H1 (cell line): ENCODE data around the gene IFIT1. TPM values are rescaled to one million over a fixed set of nuclear protein-coding genes. Genes with fewer than 3 reads are reported as not detected.
A peak's percentile ranks its signal among the peaks of the same experiment; 100 is the strongest.

Experiments
- CTCF ChIA-PET: fragments of 300-600 bp; sonication (Branson Sonifier 250); formaldehyde crosslinking; loops from one replicate; lab custom pipeline; 2021; ENCODE audit not compliant: partially characterized antibody; lab: Charles Lee
- POLR2A ChIA-PET: fragments of 300-600 bp; sonication (Branson Sonifier 250); formaldehyde crosslinking; loops from one replicate; lab custom pipeline; 2021; ENCODE audit warnings: inconsistent platforms; ENCODE audit not compliant: partially characterized antibody; lab: Charles Lee
- DNase-seq, 2 experiments: peaks; one replicate each; pipeline versions ENCODE4 v3.0.0 to v3.0.0-alpha.2; 2010 to 2022; ENCODE audit warnings: low spot score in 2 of 2, low read depth in 1 of 2, mixed read lengths in 1 of 2
- FAIRE-seq: peaks from 2 replicates; lab custom pipeline; 2011; peaks lifted over from hg19 to GRCh38; lab: Jason Lieb, UNC
- H2AFZ ChIP-seq: 2 replicates; pipeline ENCODE4 v1.8.1; 2012; ENCODE audit warnings: low read length, inconsistent platforms
- H2AK5ac ChIP-seq: 2 replicates; pipeline ENCODE4 v1.6.1; 2013; ENCODE audit warnings: low read depth, low read length
- H2BK120ac ChIP-seq: replicated peaks from 2 replicates; pipeline ENCODE3; 2013; ENCODE audit warnings: low read depth, low read length, inconsistent platforms
- H2BK12ac ChIP-seq: 2 replicates; pipeline ENCODE4 v1.6.1; 2013; ENCODE audit warnings: low read depth, low read length
- H2BK15ac ChIP-seq: 2 replicates; pipeline ENCODE4 v1.6.1; 2013; ENCODE audit warnings: low read length
- H2BK20ac ChIP-seq: 2 replicates; pipeline ENCODE4 v1.6.1; 2013; ENCODE audit warnings: low read length
- H2BK5ac ChIP-seq: 2 replicates; pipeline ENCODE4 v1.6.1; 2013; ENCODE audit warnings: low read depth, low read length
- H3K14ac ChIP-seq: 2 replicates; pipeline ENCODE4 v1.6.1; 2013; ENCODE audit warnings: inconsistent platforms; ENCODE audit not compliant: insufficient read length
- H3K18ac ChIP-seq: 2 replicates; pipeline ENCODE4 v1.6.1; 2013; ENCODE audit warnings: low read length; ENCODE audit errors: extremely low read depth
- H3K23ac ChIP-seq: 2 replicates; pipeline ENCODE4 v1.6.1; 2013; ENCODE audit warnings: inconsistent platforms; ENCODE audit not compliant: insufficient read length
- H3K23me2 ChIP-seq: 2 replicates; pipeline ENCODE4 v1.6.1; 2013; ENCODE audit warnings: low read depth, low read length
- H3K27ac ChIP-seq: 2 replicates; pipeline ENCODE4 v1.6.1; 2011; ENCODE audit warnings: low read depth, low read length, inconsistent platforms
- H3K27me3 ChIP-seq, 4 experiments: replicated peaks in 1 of 4; 1 replicate in 1 of 4; 2 replicates in 3 of 4; pipeline versions ENCODE4 v1.6.1 to v1.8.1; 2011 to 2013; ENCODE audit warnings: low read length in 3 of 4, mild to moderate bottlenecking in 3 of 4, inconsistent platforms in 2 of 4, mixed read lengths in 2 of 4, moderate library complexity in 1 of 4; ENCODE audit not compliant: control insufficient read depth in 3 of 4, insufficient read depth in 3 of 4; ENCODE audit errors: extremely low read depth in 1 of 4
- H3K36me3 ChIP-seq, 4 experiments: 2 replicates each; pipeline versions ENCODE4 v1.6.1 to v1.8.1; 2011 to 2013; ENCODE audit warnings: mild to moderate bottlenecking in 4 of 4, low read length in 3 of 4, moderate library complexity in 2 of 4, control low read depth in 1 of 4, inconsistent platforms in 1 of 4; ENCODE audit not compliant: insufficient read depth in 4 of 4, control insufficient read depth in 2 of 4
- H3K4ac ChIP-seq: replicated peaks from 2 replicates; pipeline ENCODE3; 2013; ENCODE audit warnings: low read length, low read depth, mixed read lengths, inconsistent platforms; ENCODE audit not compliant: insufficient read length
- H3K4me1 ChIP-seq, 4 experiments: replicated peaks in 1 of 4; 1 replicate in 1 of 4; 2 replicates in 3 of 4; pipeline versions ENCODE4 v1.6.1 to v1.8.1; 2011 to 2013; ENCODE audit warnings: low read length in 3 of 4, inconsistent platforms in 2 of 4, mixed read lengths in 1 of 4; ENCODE audit not compliant: insufficient read depth in 4 of 4, control insufficient read depth in 3 of 4
- H3K4me2 ChIP-seq, 2 experiments: 2 replicates each; pipeline versions ENCODE4 v1.6.1 to v1.8.1; 2011 to 2013; ENCODE audit warnings: low read depth in 2 of 2, low read length in 2 of 2, control low read depth in 1 of 2, inconsistent platforms in 1 of 2, mild to moderate bottlenecking in 1 of 2; ENCODE audit not compliant: insufficient read depth in 1 of 2
- H3K4me3 ChIP-seq, 4 experiments: fragments of 200-600, 300-600 bp in 1 of 4; sonication (generic), shearing (Covaris generic), sonication (Bioruptor Twin) in 1 of 4; 2 replicates each; pipeline versions ENCODE4 v1.5.1 to v1.8.1; 2011 to 2016; ENCODE audit warnings: low read length in 4 of 4, low read depth in 3 of 4, control low read depth in 2 of 4, inconsistent platforms in 2 of 4, mild to moderate bottlenecking in 2 of 4, mixed read lengths in 1 of 4, moderate library complexity in 1 of 4; ENCODE audit not compliant: insufficient read depth in 2 of 4; ENCODE audit errors: extremely low read depth in 1 of 4
- H3K56ac ChIP-seq: replicated peaks from 2 replicates; pipeline ENCODE3; 2013; ENCODE audit warnings: low read depth, mild to moderate bottlenecking, mixed read lengths, low read length, inconsistent platforms; ENCODE audit not compliant: insufficient read length
- H3K79me1 ChIP-seq: 2 replicates; pipeline ENCODE4 v1.6.1; 2013; ENCODE audit warnings: low read depth, low read length, control low read depth
- H3K79me2 ChIP-seq, 2 experiments: 2 replicates each; pipeline versions ENCODE4 v1.6.1 to v1.8.1; 2012 to 2013; ENCODE audit warnings: low read length in 2 of 2, mild to moderate bottlenecking in 2 of 2, inconsistent platforms in 1 of 2; ENCODE audit not compliant: insufficient read depth in 2 of 2, control insufficient read depth in 1 of 2
- H3K9ac ChIP-seq, 4 experiments: replicated peaks in 1 of 4; 1 replicate in 1 of 4; 2 replicates in 3 of 4; pipeline versions ENCODE4 v1.6.1 to v1.8.1; 2011 to 2013; ENCODE audit warnings: low read depth in 3 of 4, low read length in 3 of 4, control low read depth in 2 of 4, mild to moderate bottlenecking in 2 of 4, moderate library complexity in 2 of 4, inconsistent platforms in 1 of 4; ENCODE audit errors: extremely low read depth in 1 of 4
- H3K9me3 ChIP-seq, 2 experiments: 2 replicates each; pipeline versions ENCODE4 v1.6.1 to v1.8.1; 2012 to 2013; ENCODE audit warnings: mild to moderate bottlenecking in 2 of 2, moderate library complexity in 2 of 2, control low read depth in 1 of 2, inconsistent platforms in 1 of 2, low read depth in 1 of 2, low read length in 1 of 2, mixed read lengths in 1 of 2; ENCODE audit not compliant: insufficient read depth in 2 of 2
- H4K20me1 ChIP-seq, 2 experiments: replicated peaks in 1 of 2; 2 replicates each; pipeline versions ENCODE3 to v1.8.1; 2011 to 2013; ENCODE audit warnings: inconsistent platforms in 2 of 2, low read length in 2 of 2, mild to moderate bottlenecking in 1 of 2; ENCODE audit not compliant: insufficient read depth in 2 of 2, control insufficient read depth in 1 of 2
- H4K5ac ChIP-seq: 2 replicates; pipeline ENCODE4 v1.6.1; 2013; ENCODE audit warnings: low read length, low read depth, mixed read lengths, inconsistent platforms; ENCODE audit not compliant: insufficient read length
- H4K8ac ChIP-seq: 2 replicates; pipeline ENCODE4 v1.8.0; 2013; ENCODE audit warnings: mild to moderate bottlenecking, moderate library complexity, low read length, inconsistent platforms; ENCODE audit not compliant: insufficient read depth; ENCODE audit errors: extremely low read depth
- H4K91ac ChIP-seq: replicated peaks from 2 replicates; pipeline ENCODE3; 2013; ENCODE audit warnings: low read length, mixed read lengths, inconsistent platforms; ENCODE audit not compliant: insufficient read length
- ASH2L ChIP-seq: fragments of 200-600, 300-600 bp; sonication (generic); IDR thresholded peaks from one replicate; pipeline ENCODE4 v1.7.1; 2017; ENCODE audit warnings: low read length
- E2F6 ChIP-seq: IDR thresholded peaks from 2 replicates; pipeline ENCODE4 v1.6.1; 2012; ENCODE audit warnings: inconsistent platforms
- JUN ChIP-seq: IDR thresholded peaks from 2 replicates; pipeline ENCODE4 v1.6.1; 2011; ENCODE audit warnings: low read depth, mild to moderate bottlenecking, improper control_type of control experiment, low read length
- JUND ChIP-seq: IDR thresholded peaks from 2 replicates; pipeline ENCODE4 v1.6.1; 2011; ENCODE audit warnings: mild to moderate bottlenecking, improper control_type of control experiment, low read length
- NANOG ChIP-seq: IDR thresholded peaks from 2 replicates; pipeline ENCODE4 v1.6.1; 2011; ENCODE audit warnings: low read length, low read depth, mild to moderate bottlenecking, inconsistent platforms; ENCODE audit not compliant: insufficient read depth, poor library complexity, severe bottlenecking
- POLR2A ChIP-seq, 2 experiments: IDR thresholded peaks; 1 replicate in 1 of 2; 2 replicates in 1 of 2; pipeline ENCODE4 v1.6.1; 2011; ENCODE audit warnings: low read depth in 2 of 2, low read length in 2 of 2, mild to moderate bottlenecking in 2 of 2; ENCODE audit errors: control extremely low read depth in 1 of 2
- WGBS, 2 experiments: shearing (Covaris generic) in 1 of 2; methylation state at CpG; one replicate each; pipeline versions ENCODE4 v1.1.6 to v1.1.7; 2013 to 2015; ENCODE audit warnings: low lambda C conversion rate in 2 of 2, mixed read lengths in 2 of 2, inconsistent platforms in 1 of 2, low coverage in 1 of 2, missing lambda C conversion rate in 1 of 2; ENCODE audit not compliant: insufficient replicate concordance in 2 of 2, insufficient coverage in 1 of 2, insufficient read length in 1 of 2; ENCODE audit errors: extremely low coverage in 1 of 2, missing lambda C conversion rate in 1 of 2; 5-methylcytosine and 5-hydroxymethylcytosine counted together
- polyA plus RNA-seq, 7 experiments: library from polyadenylated mRNA; depleted of rRNA in 3 of 7; stranded (reverse) in 5 of 7; unstranded in 2 of 7; fragments of >200 nt in 5 of 7; fragments of 200-250 nt in 2 of 7; gene quantifications; 1 replicate in 5 of 7; 2 replicates in 1 of 7; 4 replicates in 1 of 7; pipeline versions ENCODE4 v1.2.1 to v1.2.3, GENCODE V29; 2011 to 2013; ENCODE audit warnings: missing spikeins in 2 of 7, mixed read lengths in 2 of 7
- total RNA-seq: library from RNA; stranded (reverse); fragmentation: NEBNext Ultra II Directional; extraction: Animal tissue kit (Norgen Biotek cat#: 25700); gene quantifications from 2 replicates; pipeline ENCODE4 v1.2.1, GENCODE V29; 2021

IFIT1 gene
- total and polyA plus RNA-seq, 2 of the 8 experiments (the other 6 are each of a cell fraction or from before 2014, with no cell fraction given) = 0.94 to 1.5 TPM

DNA sequence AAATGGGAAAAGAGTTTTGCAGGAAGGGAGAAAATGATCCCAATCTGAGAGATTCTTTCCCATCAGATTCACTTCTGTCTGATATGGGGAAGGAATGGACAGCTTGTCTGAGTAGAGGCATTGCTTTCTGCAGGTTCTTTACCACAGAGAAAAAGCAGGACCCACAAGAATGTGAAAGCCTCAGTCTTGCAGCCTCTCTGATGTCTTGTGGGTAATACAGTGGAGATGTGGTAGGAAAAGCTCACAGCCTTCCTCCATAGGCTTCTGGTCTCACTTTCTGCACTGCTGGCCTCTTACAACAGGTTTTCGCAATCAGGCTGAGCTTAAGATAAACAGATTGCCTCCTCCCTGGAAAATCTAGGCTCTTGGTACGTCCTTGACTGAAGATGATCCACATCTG, 551 bp downstream of the IFIT1 start:
- Histone ChIP-seq H4K91ac (no peak overlapping the region), H4K5ac (no peak overlapping the region), H2AFZ (peak overlapping the region; percentile 19; the same call in 1 of the 2 replicates), H2BK20ac (no peak overlapping the region), H2AK5ac (no peak overlapping the region), H2BK5ac (no peak overlapping the region), H3K9me3 (no peaks in the 10 kb centered on the region), H3K36me3 (no peaks in the 10 kb centered on the region), H2BK12ac (peak overlapping the region; percentile 61; the same call in 1 of the 2 replicates), H3K79me2 (no peaks in the 10 kb centered on the region), H4K8ac (no peak overlapping the region), H3K4me1 (peaks cover 0 to 5% (median 3%) of the 10 kb centered on the region in 4 experiments; a peak in 2 of 7 replicates), H2BK120ac (no peak overlapping the region), H3K4me2 (peak overlapping the region; percentile 64 to 86; a peak in 2 of 4 replicates), H3K9ac (no peak overlapping the region), H3K18ac (no peak overlapping the region; the same call in 1 of the 2 replicates), H4K20me1 (no peaks in the 10 kb centered on the region), H3K27ac (no peak overlapping the region), H3K4ac (no peak overlapping the region), H3K79me1 (no peaks in the 10 kb centered on the region), H3K27me3 (no peaks in the 10 kb centered on the region), H3K14ac (no peak overlapping the region), H3K4me3 (peak overlapping the region in 1 of 4 experiments; percentile 56; a peak in 2 of 8 replicates), H3K23me2 (no peaks in the 10 kb centered on the region; the same call in 1 of the 2 replicates), H3K23ac (no peak overlapping the region), H2BK15ac (no peak overlapping the region), H3K56ac (no peak overlapping the region)
- TF ChIP-seq NANOG = no peak
- TF ChIP-seq ASH2L = no peak
- TF ChIP-seq JUND = no peak
- no peak for TF ChIP-seq JUN
- TF ChIP-seq POLR2A (IDR thresholded peaks at IDR 0.05; ENCODE audit: control extremely low read depth in 1 of 2, low read depth in 2 of 2, low read length in 2 of 2) = no peak
- no peak for TF ChIP-seq E2F6
- no peak for FAIRE-seq
- ChIA-PET POLR2A (interaction anchor here (0.7 to 1.3 kb wide), 2 partner anchors 15 to 88 kb away, joined by 3 read pairs; partner anchors contain the start of gene IFIT1B), CTCF (interaction anchor here (0.5 to 2.6 kb wide), 12 partner anchors 10 to 460 kb away, joined by 3 to 14 read pairs (median 3); partner anchors contain the start of gene IFIT5)
- 81% methylated on average over 2 of the region's 2 CpGs; no CpG with 5 or more reads in 1 of the 2 experiments for WGBS, 2 experiments
- DNase-seq = no peak
